SK-N-MC (cell line): ENCODE data around the gene LRP4.
"Not testable (repeated sequence)": the region's sequence is repeated elsewhere in the genome, so short reads cannot be mapped to it uniquely, and the experiment has no call there.

Experiments used
- DNase-seq: peaks from one replicate; pipeline ENCODE4 v3.0.0-alpha.2; 2011; ENCODE audit warnings: low read depth, low spot score
- H3K27ac ChIP-seq: fragments of 200-600 bp; sonication (generic); 2 replicates; pipeline ENCODE4 v1.5.1; 2016; ENCODE audit warnings: mixed run types
- H3K36me3 ChIP-seq: fragments of 200-600 bp; sonication (generic); 2 replicates; pipeline ENCODE4 v1.6.1; 2017; ENCODE audit warnings: antibody characterized with exemption, low read length, mixed read lengths; ENCODE audit not compliant: insufficient read depth
- H3K4me3 ChIP-seq: fragments of 200-600 bp; sonication (generic); 2 replicates; pipeline ENCODE4 v1.5.1; 2016
- H3K9ac ChIP-seq: fragments of 200-600 bp; sonication (generic); 2 replicates; pipeline ENCODE4 v1.8.0; 2017; ENCODE audit warnings: mixed run types, mixed read lengths; ENCODE audit not compliant: insufficient read length
- H3K9me3 ChIP-seq: fragments of 200-600 bp; sonication (generic); 2 replicates; pipeline ENCODE4 v1.6.1; 2017; ENCODE audit warnings: low read depth, mild to moderate bottlenecking, antibody characterized with exemption, low read length, moderate library complexity, mixed read lengths
- EZH2 ChIP-seq: fragments of 200-600 bp; sonication (generic); IDR thresholded peaks from one replicate; pipeline ENCODE4 v1.6.1; 2017; ENCODE audit warnings: antibody characterized with exemption
- FOXP2 ChIP-seq: optimal IDR thresholded peaks from 2 replicates; pipeline ENCODE3; 2011; ENCODE audit warnings: mild to moderate bottlenecking, moderate library complexity; ENCODE audit not compliant: insufficient read depth; ENCODE audit errors: extremely low read length, control extremely low read depth
- POLR2AphosphoS5 ChIP-seq: IDR thresholded peaks from 2 replicates; pipeline ENCODE4 v1.6.1; 2012; ENCODE audit warnings: mild to moderate bottlenecking, low read depth, low read length, borderline replicate concordance

The LRP4 gene, protein sequence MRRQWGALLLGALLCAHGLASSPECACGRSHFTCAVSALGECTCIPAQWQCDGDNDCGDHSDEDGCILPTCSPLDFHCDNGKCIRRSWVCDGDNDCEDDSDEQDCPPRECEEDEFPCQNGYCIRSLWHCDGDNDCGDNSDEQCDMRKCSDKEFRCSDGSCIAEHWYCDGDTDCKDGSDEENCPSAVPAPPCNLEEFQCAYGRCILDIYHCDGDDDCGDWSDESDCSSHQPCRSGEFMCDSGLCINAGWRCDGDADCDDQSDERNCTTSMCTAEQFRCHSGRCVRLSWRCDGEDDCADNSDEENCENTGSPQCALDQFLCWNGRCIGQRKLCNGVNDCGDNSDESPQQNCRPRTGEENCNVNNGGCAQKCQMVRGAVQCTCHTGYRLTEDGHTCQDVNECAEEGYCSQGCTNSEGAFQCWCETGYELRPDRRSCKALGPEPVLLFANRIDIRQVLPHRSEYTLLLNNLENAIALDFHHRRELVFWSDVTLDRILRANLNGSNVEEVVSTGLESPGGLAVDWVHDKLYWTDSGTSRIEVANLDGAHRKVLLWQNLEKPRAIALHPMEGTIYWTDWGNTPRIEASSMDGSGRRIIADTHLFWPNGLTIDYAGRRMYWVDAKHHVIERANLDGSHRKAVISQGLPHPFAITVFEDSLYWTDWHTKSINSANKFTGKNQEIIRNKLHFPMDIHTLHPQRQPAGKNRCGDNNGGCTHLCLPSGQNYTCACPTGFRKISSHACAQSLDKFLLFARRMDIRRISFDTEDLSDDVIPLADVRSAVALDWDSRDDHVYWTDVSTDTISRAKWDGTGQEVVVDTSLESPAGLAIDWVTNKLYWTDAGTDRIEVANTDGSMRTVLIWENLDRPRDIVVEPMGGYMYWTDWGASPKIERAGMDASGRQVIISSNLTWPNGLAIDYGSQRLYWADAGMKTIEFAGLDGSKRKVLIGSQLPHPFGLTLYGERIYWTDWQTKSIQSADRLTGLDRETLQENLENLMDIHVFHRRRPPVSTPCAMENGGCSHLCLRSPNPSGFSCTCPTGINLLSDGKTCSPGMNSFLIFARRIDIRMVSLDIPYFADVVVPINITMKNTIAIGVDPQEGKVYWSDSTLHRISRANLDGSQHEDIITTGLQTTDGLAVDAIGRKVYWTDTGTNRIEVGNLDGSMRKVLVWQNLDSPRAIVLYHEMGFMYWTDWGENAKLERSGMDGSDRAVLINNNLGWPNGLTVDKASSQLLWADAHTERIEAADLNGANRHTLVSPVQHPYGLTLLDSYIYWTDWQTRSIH (N-terminal part only)

DNA sequence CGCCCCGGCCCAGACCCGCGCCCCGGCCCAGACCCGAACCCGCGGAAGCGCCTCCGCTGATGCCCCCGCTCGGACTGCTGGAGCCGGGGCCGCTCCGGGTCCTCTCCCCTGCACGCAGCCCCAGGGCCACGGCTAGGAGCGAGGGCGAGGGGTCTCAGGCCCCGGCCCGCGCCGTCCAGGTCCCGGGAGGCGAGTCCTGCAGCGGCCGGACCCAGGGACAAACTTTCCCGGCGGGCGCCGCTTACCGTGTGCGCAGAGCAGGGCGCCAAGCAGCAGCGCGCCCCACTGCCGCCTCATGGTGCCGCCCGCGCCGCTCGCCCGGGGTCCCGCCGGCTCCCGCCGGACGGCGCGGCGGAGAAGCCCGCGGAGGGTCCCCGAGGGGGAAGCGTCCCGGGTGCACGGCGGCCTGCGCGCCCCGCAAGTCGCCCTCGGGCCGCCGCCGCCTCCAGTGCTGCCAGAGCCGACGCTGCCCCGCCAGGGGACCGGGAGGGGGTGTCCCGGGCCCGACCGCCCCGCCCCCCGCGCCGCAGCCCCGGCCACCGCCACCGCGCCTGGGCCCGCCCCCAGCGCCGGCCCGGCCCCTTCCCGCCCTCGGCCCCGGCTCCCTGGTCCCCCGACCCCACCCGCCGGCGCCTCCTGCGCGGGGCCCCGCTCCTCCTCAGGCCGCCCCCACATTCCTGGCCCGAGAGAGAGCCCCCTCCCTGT is at the start of gene LRP4:
LRP4 (minus strand) TSS at position 468 of the 705 bp plus-strand sequence; CDS start at position 297, 171 bp downstream.
- Histone ChIP-seq H3K9me3 (no peaks in the 10 kb centered on the region), H3K4me3 (peak within 1 kb of the TSS; percentile 81), H3K36me3 (no peaks in the 10 kb centered on the region), H3K9ac (peak within 1 kb of the TSS; percentile 56), H3K27ac (peak within 1 kb of the TSS; percentile 54; the same call in 1 of the 2 replicates)
- TF ChIP-seq POLR2AphosphoS5 = no peak
- TF ChIP-seq FOXP2 = no peak
- no peak for TF ChIP-seq EZH2
- no peak for DNase-seq

DNA sequence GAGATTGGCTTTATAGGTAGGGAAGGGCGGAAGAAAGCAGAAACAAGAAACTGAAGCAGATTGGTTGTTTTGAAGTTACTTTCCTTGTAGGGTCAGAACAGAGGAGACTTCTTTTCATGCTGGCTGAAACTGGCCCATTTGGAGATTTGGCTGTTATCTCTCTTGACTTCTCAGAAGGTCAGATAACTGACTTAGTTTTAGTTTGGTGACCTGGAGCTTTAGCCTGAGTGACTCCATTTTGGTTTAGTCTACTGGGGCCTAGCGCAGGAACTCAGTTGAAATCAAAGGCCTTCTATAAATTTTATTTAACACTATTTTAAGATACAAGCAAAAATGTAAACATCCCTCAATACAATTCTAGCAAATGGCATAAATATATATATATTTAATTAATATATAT is 49.6 kb upstream of the LRP4 start:
- Histone ChIP-seq H3K27ac (no peak overlapping the region), H3K36me3 (0 out of 2 replicates have a peak, but pooled peaks cover under 1% of the 10 kb centered on the region), H3K9me3 (no peaks in the 10 kb centered on the region), H3K9ac (no peak overlapping the region), H3K4me3 (no peak overlapping the region)
- no peak for DNase-seq
- TF ChIP-seq EZH2 (no peak), POLR2AphosphoS5 (no peak), FOXP2 (no peak)

DNA sequence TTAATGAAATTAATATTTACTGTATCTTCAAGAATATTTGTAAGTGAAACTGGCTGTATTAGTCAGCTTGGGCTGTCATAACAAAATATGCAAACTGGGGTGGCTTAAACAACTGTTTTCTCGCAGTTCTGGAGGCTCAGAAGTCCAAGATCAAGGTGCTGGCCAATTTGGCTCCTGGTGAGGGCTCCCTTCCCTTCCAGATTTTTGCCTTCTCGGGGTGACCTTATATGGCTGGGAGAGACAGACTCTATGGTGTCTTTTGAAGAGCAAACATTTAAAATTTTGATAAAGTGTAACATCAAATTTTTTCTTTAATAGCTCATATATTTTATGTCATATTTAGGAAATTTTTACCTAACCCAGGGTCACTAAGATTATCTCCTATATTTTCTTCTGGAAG is 48.4 kb upstream of the LRP4 start:
- no peak overlapping the region for H3K27ac ChIP-seq
- TF ChIP-seq POLR2AphosphoS5 = no peak
- TF ChIP-seq FOXP2 = no peak
- no peak for TF ChIP-seq EZH2
- no peak overlapping the region for H3K4me3 ChIP-seq
- 0 out of 2 replicates have a peak, but pooled peaks cover 5% of the 10 kb centered on the region for H3K36me3 ChIP-seq
- DNase-seq = no peak
- H3K9me3 ChIP-seq = no peaks in the 10 kb centered on the region
- H3K9ac ChIP-seq = no peak overlapping the region

DNA sequence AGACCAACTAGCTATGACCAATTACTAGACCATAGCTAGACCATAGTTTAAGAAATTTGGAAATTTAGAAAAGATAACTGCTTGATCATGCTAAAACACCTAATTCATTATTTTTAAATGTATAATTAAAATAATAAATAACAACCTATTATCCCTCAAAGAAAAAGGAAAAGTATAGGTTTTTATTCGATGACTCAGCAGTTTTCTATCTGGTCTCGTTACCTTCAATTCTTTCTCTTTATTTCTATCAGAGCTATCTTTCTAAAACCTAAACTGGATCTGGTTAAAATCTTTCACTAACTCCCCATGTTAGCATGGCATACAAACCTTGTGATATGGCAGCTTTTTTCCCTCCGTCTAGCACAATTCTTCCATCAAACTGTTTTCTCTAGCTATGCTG is 45.5 kb upstream of the LRP4 start:
- H3K36me3 ChIP-seq = peaks cover 18% of the 10 kb centered on the region
- H3K9ac ChIP-seq = no peak overlapping the region
- no peak overlapping the region for H3K4me3 ChIP-seq
- H3K9me3 ChIP-seq = no peaks in the 10 kb centered on the region
- H3K27ac ChIP-seq = no peak overlapping the region
- no peak for DNase-seq
- TF ChIP-seq FOXP2 (no peak), EZH2 (no peak), POLR2AphosphoS5 (no peak)

DNA sequence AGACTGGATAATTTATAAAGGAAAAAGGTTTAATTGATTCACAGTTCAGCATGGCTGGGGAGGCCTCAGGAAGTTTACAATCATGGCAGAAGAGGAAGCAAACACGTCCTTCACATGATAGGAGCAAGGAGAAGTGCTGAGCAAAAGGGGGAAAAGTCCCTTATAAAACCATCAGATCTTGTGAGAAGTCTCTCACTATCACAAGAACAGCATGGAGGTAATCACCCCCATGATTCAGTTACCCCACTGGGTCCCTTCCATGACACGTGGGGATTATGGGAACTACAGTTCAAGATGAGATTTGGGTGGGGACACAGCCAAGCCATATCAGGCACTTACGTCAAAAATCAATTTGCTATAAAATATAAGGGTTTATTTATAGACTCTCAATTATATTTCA is 43.5 kb upstream of the LRP4 start:
- H3K36me3 ChIP-seq = peaks cover 18% of the 10 kb centered on the region
- H3K27ac ChIP-seq, H3K9me3 ChIP-seq, H3K9ac ChIP-seq, DNase-seq, H3K4me3 ChIP-seq: not testable (repeated sequence)

DNA sequence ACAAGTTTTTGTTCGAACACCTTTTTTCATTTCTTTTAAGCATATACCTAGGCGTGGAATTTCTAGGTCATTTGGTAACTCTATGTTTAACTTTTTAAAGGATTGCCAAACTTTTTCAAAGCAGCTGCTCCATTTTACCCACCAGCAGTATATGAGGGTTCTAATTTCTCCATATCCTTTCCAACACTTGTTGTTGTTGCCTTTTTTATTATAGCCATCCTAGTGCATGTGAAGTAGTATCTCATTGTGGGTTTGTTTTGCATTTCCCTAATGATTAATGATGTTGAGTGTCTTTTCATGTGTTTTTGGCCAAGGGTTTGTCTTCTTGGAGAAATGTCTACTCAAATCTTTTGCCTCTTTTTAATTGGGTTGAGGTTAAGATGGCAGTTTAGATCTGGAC is 42.7 kb upstream of the LRP4 start:
- no peak overlapping the region for H3K9ac ChIP-seq
- H3K9me3 ChIP-seq = no peaks in the 10 kb centered on the region
- no peak for TF ChIP-seq FOXP2
- TF ChIP-seq POLR2AphosphoS5 = no peak
- no peak for TF ChIP-seq EZH2
- no peak for DNase-seq
- H3K36me3 ChIP-seq = peaks cover 18% of the 10 kb centered on the region
- H3K27ac ChIP-seq = no peak overlapping the region
- no peak overlapping the region for H3K4me3 ChIP-seq

DNA sequence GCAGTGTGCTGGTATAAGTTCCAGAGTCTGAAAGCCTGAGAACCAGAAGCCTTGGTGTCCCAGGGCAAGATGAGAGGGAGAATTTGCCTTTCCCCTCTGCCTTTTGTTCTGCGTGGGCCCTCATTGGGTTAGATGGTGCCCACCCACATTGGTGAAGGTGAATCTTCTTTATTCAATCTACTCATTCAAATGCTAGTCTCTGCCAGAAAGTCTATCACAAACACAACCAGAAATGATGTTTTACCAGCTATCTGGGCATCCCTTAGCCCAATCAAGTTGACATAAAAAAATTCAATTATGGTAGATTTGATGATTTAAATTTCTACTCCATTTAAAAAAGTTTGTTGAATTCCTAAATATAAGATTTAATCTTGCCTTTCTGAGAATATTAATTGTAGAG is 40.4 kb upstream of the LRP4 start:
- peaks cover 18% of the 10 kb centered on the region for H3K36me3 ChIP-seq

DNA sequence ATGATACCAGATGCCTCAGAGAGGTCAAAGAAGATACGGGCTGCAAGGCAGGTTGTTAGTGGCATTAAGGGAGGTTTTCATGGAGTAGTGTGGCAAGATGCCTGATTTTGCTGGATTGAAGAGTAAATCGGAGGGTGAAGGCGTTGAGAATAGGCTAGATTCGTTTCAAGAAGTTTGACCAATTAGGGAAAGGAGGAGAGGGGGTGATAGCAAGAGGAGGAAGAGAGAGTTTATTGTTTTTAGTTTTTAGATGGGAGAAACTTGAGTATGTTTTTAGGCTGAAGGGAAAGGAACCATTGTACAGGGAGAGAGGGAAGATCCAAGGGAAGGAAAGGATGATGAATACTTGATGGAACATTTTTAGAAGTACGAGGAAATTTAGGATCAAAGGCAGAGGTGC is 34.7 kb upstream of the LRP4 start:
- Histone ChIP-seq H3K9me3 (no peaks in the 10 kb centered on the region), H3K27ac (no peak overlapping the region), H3K9ac (no peak overlapping the region), H3K4me3 (no peak overlapping the region), H3K36me3 (no peaks in the 10 kb centered on the region)
- no peak for DNase-seq
- no peak for TF ChIP-seq FOXP2
- no peak for TF ChIP-seq EZH2
- TF ChIP-seq POLR2AphosphoS5 = no peak

More for the DNA sequence above, 40.4 kb upstream of the LRP4 start:
- no peak overlapping the region for H3K27ac ChIP-seq
- no peak overlapping the region for H3K4me3 ChIP-seq
- no peaks in the 10 kb centered on the region for H3K9me3 ChIP-seq
- no peak for DNase-seq
- no peak overlapping the region for H3K9ac ChIP-seq
- TF ChIP-seq EZH2 (no peak), POLR2AphosphoS5 (no peak), FOXP2 (no peak)
